ENCODE results near the gene NISCH. TPM values are rescaled to one million over a fixed set of nuclear protein-coding genes. Genes with fewer than 3 reads are reported as not detected.

Gene NISCH
- total RNA-seq, 1 experiment from 2014 or later = 62.2 TPM

DNA sequence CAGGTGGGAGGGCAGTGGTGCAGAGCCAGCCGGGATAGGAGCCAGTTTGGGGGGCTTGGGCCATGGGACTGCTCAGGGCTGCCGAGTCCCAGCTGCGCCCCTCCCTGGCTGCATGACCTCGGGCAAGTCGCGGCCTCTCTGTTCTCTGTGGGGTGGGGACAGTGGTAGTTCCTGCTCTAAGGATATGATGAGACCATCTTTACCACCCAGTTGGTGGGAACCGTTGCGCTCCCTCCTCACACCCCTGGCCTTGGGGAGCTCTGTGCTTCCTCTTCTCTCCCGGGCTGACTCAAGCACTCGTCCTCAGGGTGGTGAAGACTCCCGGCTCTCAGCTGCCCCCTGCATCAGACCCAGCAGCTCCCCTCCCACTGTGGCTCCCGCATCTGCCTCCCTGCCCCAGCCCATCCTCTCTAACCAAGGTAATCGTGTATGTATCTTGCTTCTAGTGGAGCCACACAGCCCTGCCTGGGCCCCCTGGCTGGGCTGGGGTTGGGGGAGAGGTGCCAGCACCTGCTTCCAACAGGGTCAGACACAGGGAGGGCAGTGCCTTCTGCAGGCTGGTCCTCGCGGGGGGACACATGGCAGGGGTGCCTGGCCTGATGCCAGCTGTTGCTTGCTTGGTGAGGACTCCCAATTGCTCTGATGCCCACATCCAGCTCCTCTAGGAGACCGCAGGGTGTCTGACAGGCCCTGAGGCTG, 24.6 kb downstream of the NISCH start:
- no peak for DNase-seq
- H3K4me3 ChIP-seq (ENCODE audit: low read depth, low read length) = no peak overlapping the region
- H3K9me3 ChIP-seq = no peaks in the 10 kb centered on the region
- no peaks in the 10 kb centered on the region for H3K9me3 Mint-ChIP-seq (ENCODE audit: unreplicated experiment)
- no peak overlapping the region for H3K4me3 Mint-ChIP-seq (ENCODE audit: unreplicated experiment)
- TF ChIP-seq, protein P1, sequence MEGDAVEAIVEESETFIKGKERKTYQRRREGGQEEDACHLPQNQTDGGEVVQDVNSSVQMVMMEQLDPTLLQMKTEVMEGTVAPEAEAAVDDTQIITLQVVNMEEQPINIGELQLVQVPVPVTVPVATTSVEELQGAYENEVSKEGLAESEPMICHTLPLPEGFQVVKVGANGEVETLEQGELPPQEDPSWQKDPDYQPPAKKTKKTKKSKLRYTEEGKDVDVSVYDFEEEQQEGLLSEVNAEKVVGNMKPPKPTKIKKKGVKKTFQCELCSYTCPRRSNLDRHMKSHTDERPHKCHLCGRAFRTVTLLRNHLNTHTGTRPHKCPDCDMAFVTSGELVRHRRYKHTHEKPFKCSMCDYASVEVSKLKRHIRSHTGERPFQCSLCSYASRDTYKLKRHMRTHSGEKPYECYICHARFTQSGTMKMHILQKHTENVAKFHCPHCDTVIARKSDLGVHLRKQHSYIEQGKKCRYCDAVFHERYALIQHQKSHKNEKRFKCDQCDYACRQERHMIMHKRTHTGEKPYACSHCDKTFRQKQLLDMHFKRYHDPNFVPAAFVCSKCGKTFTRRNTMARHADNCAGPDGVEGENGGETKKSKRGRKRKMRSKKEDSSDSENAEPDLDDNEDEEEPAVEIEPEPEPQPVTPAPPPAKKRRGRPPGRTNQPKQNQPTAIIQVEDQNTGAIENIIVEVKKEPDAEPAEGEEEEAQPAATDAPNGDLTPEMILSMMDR (IDR thresholded peaks at IDR 0.05; ENCODE audit: insufficient read depth in 1 of 2, low read depth in 1 of 2, low read length in 1 of 2, severe bottlenecking in 1 of 2, unreplicated experiment in 1 of 2) = no peak
- H3K36me3 Mint-ChIP-seq (ENCODE audit: insufficient read depth, unreplicated experiment) = peaks cover 40% of the 10 kb centered on the region
- ChIA-PET CTCF (no interaction called here), POLR2A (no interaction called here)
- no TSS peak for BruUV-seq (replicated peaks)
- no peaks in the 10 kb centered on the region for H3K27me3 Mint-ChIP-seq (ENCODE audit: insufficient read depth, unreplicated experiment)
- H3K36me3 ChIP-seq (ENCODE audit: control insufficient read depth, insufficient read depth, low read length) = peaks cover 2% of the 10 kb centered on the region
- no peaks in the 10 kb centered on the region for H3K4me1 Mint-ChIP-seq (ENCODE audit: low read depth, unreplicated experiment)
- H3K27ac Mint-ChIP-seq (ENCODE audit: unreplicated experiment) = no peak overlapping the region
- no peaks in the 10 kb centered on the region for H3K4me1 ChIP-seq
- H3K27me3 ChIP-seq (replicated peaks; ENCODE audit: control insufficient read depth, insufficient read depth, low read length) = no peaks in the 10 kb centered on the region
- intact Hi-C loops (cut with micrococcal nuclease; ENCODE audit: unreplicated experiment) = no loop called here

DNA sequence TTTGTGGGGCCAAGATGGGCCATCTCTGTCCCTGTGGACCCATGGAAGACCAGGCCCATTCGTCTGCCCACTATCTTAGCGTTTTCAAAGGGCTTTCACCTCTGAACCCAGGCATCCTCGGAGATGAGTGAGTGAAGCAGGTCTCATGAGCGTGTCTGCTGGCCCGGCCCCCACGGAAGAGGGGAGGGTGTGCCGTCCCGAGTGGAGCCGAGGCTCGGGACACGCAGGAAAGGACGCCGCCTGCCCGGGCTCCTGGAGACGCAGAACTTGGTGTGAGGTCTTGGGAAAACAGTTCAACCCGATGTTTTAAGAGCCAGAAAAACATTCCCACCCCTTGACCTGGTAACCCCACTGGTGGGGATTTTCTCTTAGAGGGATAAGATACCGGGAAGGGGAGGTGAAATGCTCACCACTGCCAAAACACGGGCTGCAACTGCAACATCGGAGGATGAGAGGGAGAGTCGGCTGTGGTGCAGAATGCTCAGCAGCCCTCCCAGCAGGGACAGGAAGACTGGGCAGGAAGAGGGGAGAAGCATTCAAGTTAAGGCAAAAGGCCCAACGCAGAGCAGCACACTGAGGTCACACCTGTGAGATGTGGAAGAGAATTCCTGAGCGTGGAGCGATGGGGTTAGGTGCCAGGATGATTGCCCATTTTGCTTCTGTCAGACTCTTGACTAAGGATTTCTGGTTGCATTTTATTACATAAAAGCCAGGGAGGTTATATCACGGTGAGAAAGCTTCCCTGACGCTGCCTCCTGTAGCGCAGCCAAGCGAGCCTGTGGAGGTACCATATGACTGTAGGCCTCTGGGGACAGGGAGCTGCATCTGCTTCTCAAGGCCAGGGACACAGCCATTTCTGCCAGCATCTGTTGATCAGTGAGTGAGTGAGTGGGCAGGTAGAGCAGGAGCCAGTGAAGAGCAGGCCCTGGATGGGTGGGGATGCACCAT, 25.6 kb downstream of the NISCH start:
- Histone ChIP-seq H3K4me3 (ENCODE audit: low read depth, low read length) (no peak overlapping the region), H3K9me3 (no peaks in the 10 kb centered on the region), H3K27me3 (replicated peaks; ENCODE audit: control insufficient read depth, insufficient read depth, low read length) (no peaks in the 10 kb centered on the region), H3K36me3 (ENCODE audit: control insufficient read depth, insufficient read depth, low read length) (peaks cover 2% of the 10 kb centered on the region), H3K4me1 (no peaks in the 10 kb centered on the region)
- no peak for DNase-seq
- Mint-ChIP-seq H3K27me3 (ENCODE audit: insufficient read depth, unreplicated experiment) (no peaks in the 10 kb centered on the region), H3K36me3 (ENCODE audit: insufficient read depth, unreplicated experiment) (peaks cover 31% of the 10 kb centered on the region), H3K4me1 (ENCODE audit: low read depth, unreplicated experiment) (no peaks in the 10 kb centered on the region), H3K4me3 (ENCODE audit: unreplicated experiment) (no peak overlapping the region), H3K9me3 (ENCODE audit: unreplicated experiment) (no peaks in the 10 kb centered on the region), H3K27ac (ENCODE audit: unreplicated experiment) (no peak overlapping the region)
- TSS peak; percentile 12 for BruUV-seq (replicated peaks)
- TF ChIP-seq, protein P1 (IDR thresholded peaks at IDR 0.05; ENCODE audit: insufficient read depth in 1 of 2, low read depth in 1 of 2, low read length in 1 of 2, severe bottlenecking in 1 of 2, unreplicated experiment in 1 of 2) = no peak
- ChIA-PET POLR2A (no interaction called here), CTCF (no interaction called here)
- intact Hi-C loops (cut with micrococcal nuclease; ENCODE audit: unreplicated experiment) = no loop called here

DNA sequence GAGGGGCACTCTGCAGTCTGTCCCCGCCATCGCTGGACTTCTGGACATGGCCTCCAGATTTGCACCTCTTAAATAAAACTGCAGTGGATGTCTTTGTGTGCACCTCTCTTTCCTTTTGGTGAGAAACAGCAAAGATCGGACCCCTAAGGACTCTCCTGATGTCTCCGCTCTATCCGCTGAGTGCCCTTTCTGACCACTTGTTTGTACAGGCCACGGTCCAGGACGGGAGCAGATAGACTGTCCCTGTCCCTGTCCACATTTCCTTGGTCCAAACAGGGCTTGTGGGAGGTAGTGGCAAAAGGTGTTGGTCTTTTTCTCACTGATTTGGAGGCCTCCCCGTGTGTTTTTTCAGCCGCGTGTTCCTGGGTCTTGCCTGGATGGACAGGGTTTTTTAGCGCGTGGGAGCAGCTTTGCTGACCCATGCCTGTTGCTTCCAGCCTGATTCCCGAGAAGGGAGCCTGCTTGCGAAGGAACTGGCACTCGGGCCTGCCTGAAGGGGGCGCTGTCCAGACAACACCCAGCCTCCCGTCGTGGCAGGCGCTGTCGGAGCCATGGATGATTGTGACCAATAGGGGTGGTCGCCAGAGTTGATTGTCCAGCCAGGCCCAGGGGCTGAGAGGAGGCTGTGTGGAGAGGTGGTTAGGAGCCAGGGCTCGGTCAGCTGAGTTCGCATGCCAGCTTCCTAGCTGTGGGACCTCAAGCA, 26.6 kb downstream of the NISCH start:
- intact Hi-C loops (cut with micrococcal nuclease; ENCODE audit: unreplicated experiment) = no loop called here
- H3K9me3 ChIP-seq = no peaks in the 10 kb centered on the region
- peaks cover 2% of the 10 kb centered on the region for H3K36me3 ChIP-seq (ENCODE audit: control insufficient read depth, insufficient read depth, low read length)
- no peak overlapping the region for H3K4me3 Mint-ChIP-seq (ENCODE audit: unreplicated experiment)
- no peaks in the 10 kb centered on the region for H3K27me3 ChIP-seq (replicated peaks; ENCODE audit: control insufficient read depth, insufficient read depth, low read length)
- H3K4me1 Mint-ChIP-seq (ENCODE audit: low read depth, unreplicated experiment) = no peaks in the 10 kb centered on the region
- H3K36me3 Mint-ChIP-seq (ENCODE audit: insufficient read depth, unreplicated experiment) = peaks cover 30% of the 10 kb centered on the region
- ChIA-PET POLR2A (interaction anchor here (0.5 kb wide), 1 partner anchor 15 kb away, joined by 10 read pairs; no protein-coding TSS in a partner anchor), CTCF (no interaction called here)
- no peak overlapping the region for H3K27ac Mint-ChIP-seq (ENCODE audit: unreplicated experiment)
- H3K4me3 ChIP-seq (ENCODE audit: low read depth, low read length) = no peak overlapping the region
- H3K9me3 Mint-ChIP-seq (ENCODE audit: unreplicated experiment) = no peaks in the 10 kb centered on the region
- DNase-seq = peak in 1 of 2 experiments; percentile 27
- H3K27me3 Mint-ChIP-seq (ENCODE audit: insufficient read depth, unreplicated experiment) = no peaks in the 10 kb centered on the region
- TF ChIP-seq, protein P1 (IDR thresholded peaks at IDR 0.05; ENCODE audit: insufficient read depth in 1 of 2, low read depth in 1 of 2, low read length in 1 of 2, severe bottlenecking in 1 of 2, unreplicated experiment in 1 of 2) = peak; percentile 35 to 40
- no peaks in the 10 kb centered on the region for H3K4me1 ChIP-seq
- BruUV-seq (replicated peaks) = no TSS peak
